Measurements from ENCODE around the gene C3orf70.

Gene C3orf70

DNA sequence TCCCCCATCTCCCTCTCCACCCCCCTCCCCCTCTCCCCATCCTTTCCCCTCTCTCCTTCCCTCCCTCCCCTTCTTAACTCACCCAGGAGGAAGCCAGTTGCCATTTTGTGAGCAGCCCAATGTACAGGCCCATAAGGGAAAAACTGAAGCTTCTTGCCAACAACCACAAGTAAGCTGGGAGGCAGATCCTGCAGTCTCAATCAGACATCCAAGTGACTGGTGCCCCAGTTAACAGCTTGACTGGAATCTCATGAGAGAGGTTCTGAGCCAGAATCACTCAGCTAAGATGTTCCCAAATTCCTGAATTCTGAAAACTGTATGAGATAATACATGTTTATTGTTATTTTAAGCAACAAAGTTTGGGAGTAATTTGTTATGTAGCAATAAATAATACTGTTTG lies 90.7 kb downstream of the C3orf70 start:
- H3K4me3 Mint-ChIP-seq, result no peak overlapping the region
- peaks cover 2% of the 10 kb centered on the region for H3K36me3 Mint-ChIP-seq (ENCODE audit: low read depth)
- no peaks in the 10 kb centered on the region for H3K4me1 Mint-ChIP-seq
- no peaks in the 10 kb centered on the region for H3K27me3 Mint-ChIP-seq
- ATAC-seq (no peak), DNase-seq (no peak)
- H3K27ac Mint-ChIP-seq, result no peak overlapping the region
- peaks cover 42% of the 10 kb centered on the region for H3K9me3 Mint-ChIP-seq

GRCh38 chr3:185060655-185061054 lies 92.2 kb downstream of the C3orf70 start:
- no peak for ATAC-seq
- no peaks in the 10 kb centered on the region for H3K4me1 Mint-ChIP-seq
- DNase-seq, result no peak
- H3K36me3 Mint-ChIP-seq (ENCODE audit: low read depth), result peaks cover 8% of the 10 kb centered on the region
- no peak overlapping the region for H3K27ac Mint-ChIP-seq
- H3K27me3 Mint-ChIP-seq, result no peaks in the 10 kb centered on the region
- peaks cover 52% of the 10 kb centered on the region for H3K9me3 Mint-ChIP-seq
- H3K4me3 Mint-ChIP-seq, result no peak overlapping the region

DNA sequence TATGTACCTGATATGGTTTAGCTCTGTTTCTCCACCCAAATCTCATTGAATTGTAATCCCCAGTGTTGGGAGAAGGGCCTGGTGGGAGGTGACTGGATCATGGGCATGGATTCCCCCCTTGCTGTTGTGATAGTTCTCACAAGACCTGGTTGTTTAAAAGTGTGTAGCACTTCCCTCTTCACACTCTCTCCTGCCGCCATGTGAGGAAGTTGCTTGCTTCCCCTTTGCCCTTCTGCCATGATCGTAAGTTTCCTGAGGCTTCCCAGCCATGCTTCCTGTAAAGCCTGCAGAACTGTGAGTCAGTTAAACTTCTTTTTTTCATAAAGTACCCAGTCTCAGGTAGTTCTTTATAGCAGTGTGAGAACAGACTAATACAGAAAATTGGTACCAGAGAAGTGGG lies 93.1 kb downstream of the C3orf70 start:
- Mint-ChIP-seq H3K9me3 (peaks cover 59% of the 10 kb centered on the region), H3K27me3 (no peaks in the 10 kb centered on the region), H3K4me3 (no peak overlapping the region), H3K27ac (no peak overlapping the region), H3K36me3 (ENCODE audit: low read depth) (peaks cover 14% of the 10 kb centered on the region), H3K4me1 (no peaks in the 10 kb centered on the region)
- no peak for ATAC-seq
- DNase-seq, result no peak

GRCh38 chr3:185058796-185059195 lies 94.1 kb downstream of the C3orf70 start:
- Mint-ChIP-seq H3K27ac (no peak overlapping the region), H3K27me3 (no peaks in the 10 kb centered on the region), H3K4me3 (no peak overlapping the region), H3K9me3 (peaks cover 64% of the 10 kb centered on the region), H3K36me3 (ENCODE audit: low read depth) (peaks cover 24% of the 10 kb centered on the region), H3K4me1 (no peaks in the 10 kb centered on the region)
- no peak for ATAC-seq
- no peak for DNase-seq

DNA sequence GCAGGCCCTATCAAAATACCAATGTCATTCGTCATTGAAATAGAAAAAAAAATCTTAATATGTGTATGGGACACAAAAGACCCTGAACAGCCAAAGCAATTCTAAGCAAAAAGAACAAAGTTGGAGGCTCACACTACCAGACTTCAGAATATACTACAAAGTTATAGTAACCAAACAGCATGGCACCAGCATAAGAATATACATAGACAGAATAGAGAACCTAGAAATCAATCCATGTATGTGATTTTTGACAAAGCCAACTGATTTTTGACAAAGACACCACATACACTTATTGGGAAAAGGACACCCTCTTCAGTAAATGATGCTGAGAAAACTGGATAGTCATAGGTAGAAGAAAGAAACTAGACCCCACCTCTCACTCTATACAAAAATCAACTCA lies 95.0 kb downstream of the C3orf70 start:
- no peaks in the 10 kb centered on the region for H3K4me1 Mint-ChIP-seq
- H3K9me3 Mint-ChIP-seq, result peaks cover 62% of the 10 kb centered on the region
- peaks cover 33% of the 10 kb centered on the region for H3K36me3 Mint-ChIP-seq (ENCODE audit: low read depth)
- no peak for DNase-seq
- no peaks in the 10 kb centered on the region for H3K27me3 Mint-ChIP-seq
- H3K27ac Mint-ChIP-seq, result no peak overlapping the region
- no peak overlapping the region for H3K4me3 Mint-ChIP-seq
- no peak for ATAC-seq

GRCh38 chr3:185056908-185057307 lies 96.0 kb downstream of the C3orf70 start:
- H3K27me3 Mint-ChIP-seq, result no peaks in the 10 kb centered on the region
- H3K27ac Mint-ChIP-seq, result no peak overlapping the region
- peaks cover 43% of the 10 kb centered on the region for H3K36me3 Mint-ChIP-seq (ENCODE audit: low read depth)
- no peak overlapping the region for H3K4me3 Mint-ChIP-seq
- DNase-seq, result no peak
- no peak for ATAC-seq
- H3K4me1 Mint-ChIP-seq, result no peaks in the 10 kb centered on the region
- peaks cover 62% of the 10 kb centered on the region for H3K9me3 Mint-ChIP-seq

GRCh38 chr3:185052631-185053030 lies 100.2 kb downstream of the C3orf70 start:
- no peak overlapping the region for H3K27ac Mint-ChIP-seq
- no peak overlapping the region for H3K4me3 Mint-ChIP-seq
- H3K4me1 Mint-ChIP-seq, result no peaks in the 10 kb centered on the region
- ATAC-seq (no peak), DNase-seq (no peak)
- peaks cover 32% of the 10 kb centered on the region for H3K9me3 Mint-ChIP-seq
- H3K36me3 Mint-ChIP-seq (ENCODE audit: low read depth), result peaks cover 81% of the 10 kb centered on the region
- no peaks in the 10 kb centered on the region for H3K27me3 Mint-ChIP-seq

DNA sequence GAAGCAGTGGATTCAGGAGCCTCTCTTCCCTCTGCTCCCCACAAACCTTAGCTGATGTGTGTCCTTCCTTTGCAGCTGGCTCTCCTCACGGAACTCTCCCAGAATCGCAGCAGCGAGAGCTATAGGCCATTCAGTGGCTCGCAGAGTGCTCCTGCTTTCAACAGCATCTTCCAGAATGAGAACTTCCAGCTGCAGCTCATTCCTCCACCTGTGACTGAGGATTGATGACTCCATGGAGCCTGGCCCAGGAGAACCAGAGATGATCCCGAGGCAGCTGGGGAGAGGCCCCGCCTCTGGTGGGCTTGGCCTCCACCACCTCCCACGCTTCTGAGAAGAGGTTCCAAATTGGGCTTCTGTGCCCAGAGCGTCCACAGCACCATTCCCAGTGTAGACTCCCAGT lies 101.1 kb downstream of the C3orf70 start:
- Mint-ChIP-seq H3K4me3 (no peak overlapping the region), H3K27me3 (no peaks in the 10 kb centered on the region), H3K27ac (no peak overlapping the region), H3K36me3 (ENCODE audit: low read depth) (peaks cover 86% of the 10 kb centered on the region), H3K4me1 (no peaks in the 10 kb centered on the region), H3K9me3 (peaks cover 25% of the 10 kb centered on the region)
- DNase-seq (no peak), ATAC-seq (no peak)

- no peak for DNase-seq
- Mint-ChIP-seq H3K27me3 (no peaks in the 10 kb centered on the region), H3K9me3 (peaks cover 12% of the 10 kb centered on the region), H3K4me1 (no peaks in the 10 kb centered on the region), H3K27ac (no peak overlapping the region), H3K4me3 (no peak overlapping the region), H3K36me3 (ENCODE audit: low read depth) (peaks cover 76% of the 10 kb centered on the region)
- no peak for ATAC-seq
These were observed 103.2 kb downstream of the C3orf70 start for GRCh38 chr3:185049710-185050109.

DNA sequence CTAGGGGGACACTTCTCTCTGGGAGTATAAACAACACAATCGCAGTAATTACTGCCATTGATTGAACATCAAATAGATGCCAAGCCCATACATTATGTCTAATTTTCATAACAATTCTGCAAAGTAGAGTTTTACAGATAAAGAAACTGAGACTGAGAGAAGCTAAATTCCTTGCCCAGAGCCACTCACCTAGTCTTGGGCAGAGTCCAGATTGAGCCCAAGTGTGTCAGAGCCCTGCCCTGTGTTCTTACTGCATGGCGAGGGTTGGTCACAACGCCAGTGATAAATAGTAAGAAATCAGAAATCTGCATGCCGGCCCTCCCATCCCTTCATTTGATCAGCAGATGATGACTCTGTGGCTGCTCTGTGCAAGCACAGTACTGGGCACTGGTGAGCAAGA lies 106.3 kb downstream of the C3orf70 start:
- H3K36me3 Mint-ChIP-seq (ENCODE audit: low read depth), result peaks cover 50% of the 10 kb centered on the region

GRCh38 chr3:185046164-185046515 lies 106.7 kb downstream of the C3orf70 start:
- peaks cover 45% of the 10 kb centered on the region for H3K36me3 Mint-ChIP-seq (ENCODE audit: low read depth)
- no peaks in the 10 kb centered on the region for H3K9me3 Mint-ChIP-seq
- H3K27me3 Mint-ChIP-seq, result no peaks in the 10 kb centered on the region
- DNase-seq, result no peak
- H3K4me1 Mint-ChIP-seq, result no peaks in the 10 kb centered on the region
- no peak for ATAC-seq
- no peak overlapping the region for H3K27ac Mint-ChIP-seq
- no peak overlapping the region for H3K4me3 Mint-ChIP-seq

More for the DNA sequence above, 106.3 kb downstream of the C3orf70 start:
- H3K27me3 Mint-ChIP-seq, result no peaks in the 10 kb centered on the region
- H3K4me1 Mint-ChIP-seq, result no peaks in the 10 kb centered on the region
- H3K27ac Mint-ChIP-seq, result no peak overlapping the region
- ATAC-seq (no peak), DNase-seq (no peak)
- H3K4me3 Mint-ChIP-seq, result no peak overlapping the region
- no peaks in the 10 kb centered on the region for H3K9me3 Mint-ChIP-seq

GRCh38 chr3:185042312-185043050 lies 110.4 kb downstream of the C3orf70 start:
- no peak for ATAC-seq
- H3K4me1 Mint-ChIP-seq, result no peaks in the 10 kb centered on the region
- H3K36me3 Mint-ChIP-seq (ENCODE audit: low read depth), result peaks cover 26% of the 10 kb centered on the region
- H3K9me3 Mint-ChIP-seq, result peaks cover 13% of the 10 kb centered on the region
- DNase-seq, result no peak
- no peak overlapping the region for H3K27ac Mint-ChIP-seq
- H3K4me3 Mint-ChIP-seq, result no peak overlapping the region
- H3K27me3 Mint-ChIP-seq, result no peaks in the 10 kb centered on the region

DNA sequence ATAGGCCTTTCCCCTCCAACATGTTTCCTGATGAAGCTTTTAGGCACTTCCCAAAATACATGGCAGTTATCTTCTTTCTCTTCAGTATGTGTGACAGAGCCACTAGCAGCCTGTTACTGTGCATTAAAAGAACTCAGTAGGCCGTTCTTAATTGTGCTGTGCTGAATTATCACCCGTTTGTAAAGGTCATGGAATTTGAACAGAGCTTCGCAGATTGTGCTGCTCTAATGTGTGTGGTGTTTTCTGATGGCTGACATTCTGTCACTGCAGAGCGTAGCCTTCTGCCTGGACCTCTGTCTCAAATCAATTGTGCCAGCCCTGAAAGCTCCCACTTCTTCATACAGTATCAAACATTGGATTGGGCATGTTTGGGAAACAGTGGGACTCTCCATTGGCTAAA lies 111.3 kb downstream of the C3orf70 start:
- Mint-ChIP-seq H3K27ac (no peak overlapping the region), H3K4me3 (no peak overlapping the region), H3K4me1 (no peaks in the 10 kb centered on the region), H3K36me3 (ENCODE audit: low read depth) (peaks cover 25% of the 10 kb centered on the region), H3K9me3 (peaks cover 20% of the 10 kb centered on the region), H3K27me3 (no peaks in the 10 kb centered on the region)
- ATAC-seq (no peak), DNase-seq (no peak)

GRCh38 chr3:185040425-185040824 lies 112.4 kb downstream of the C3orf70 start:
- H3K4me3 Mint-ChIP-seq, result no peak overlapping the region
- peaks cover 32% of the 10 kb centered on the region for H3K36me3 Mint-ChIP-seq (ENCODE audit: low read depth)
- H3K4me1 Mint-ChIP-seq, result no peaks in the 10 kb centered on the region
- no peak overlapping the region for H3K27ac Mint-ChIP-seq
- H3K9me3 Mint-ChIP-seq, result peaks cover 29% of the 10 kb centered on the region
- ATAC-seq (no peak), DNase-seq (no peak)
- no peaks in the 10 kb centered on the region for H3K27me3 Mint-ChIP-seq

DNA sequence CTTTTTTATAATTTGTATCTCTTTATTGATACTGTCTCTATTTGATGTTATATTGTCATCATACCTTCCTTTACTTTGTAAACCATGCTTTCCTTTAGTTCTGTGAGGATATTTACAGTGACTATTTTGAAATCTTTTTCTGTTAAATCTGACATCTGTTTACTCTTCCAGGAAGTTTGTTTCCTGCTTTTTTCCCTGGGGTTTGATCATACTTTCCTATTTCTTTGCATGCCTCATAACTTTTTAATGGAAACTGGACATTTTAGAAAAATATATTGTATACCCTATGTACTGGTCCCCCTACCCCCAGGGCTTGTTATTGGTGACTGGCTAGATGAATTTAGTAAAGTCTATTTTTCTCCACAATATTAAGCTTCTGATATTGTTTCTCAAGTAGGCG lies 115.1 kb downstream of the C3orf70 start:
- ATAC-seq, result no peak
- Mint-ChIP-seq H3K27ac (no peak overlapping the region), H3K4me1 (no peaks in the 10 kb centered on the region), H3K36me3 (ENCODE audit: low read depth) (peaks cover 57% of the 10 kb centered on the region), H3K9me3 (peaks cover 44% of the 10 kb centered on the region), H3K27me3 (no peaks in the 10 kb centered on the region), H3K4me3 (no peak overlapping the region)
- no peak for DNase-seq

DNA sequence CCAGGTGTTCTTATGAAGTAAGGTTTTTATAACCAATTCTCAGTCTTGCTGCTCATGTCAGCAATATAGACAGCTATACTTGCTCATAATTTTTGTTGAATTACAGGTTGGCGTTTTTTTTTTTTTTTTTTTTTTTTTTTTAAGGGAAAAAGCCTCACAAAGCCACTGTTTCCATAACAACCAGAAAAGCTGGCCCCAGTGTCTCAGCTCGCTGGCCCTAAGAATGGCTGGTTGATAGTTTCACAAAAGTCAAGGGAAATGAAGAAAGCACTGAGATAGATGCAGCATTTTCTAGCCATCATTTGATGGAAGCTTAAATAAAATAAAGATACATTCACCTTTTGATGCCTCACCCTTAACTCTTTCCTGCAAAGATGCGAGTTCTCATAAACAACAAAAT lies 121.9 kb downstream of the C3orf70 start:
- H3K9me3 Mint-ChIP-seq, result peaks cover 28% of the 10 kb centered on the region

More for the DNA sequence above, 121.9 kb downstream of the C3orf70 start:
- no peak overlapping the region for H3K27ac Mint-ChIP-seq
- H3K36me3 Mint-ChIP-seq (ENCODE audit: low read depth), result peaks cover 66% of the 10 kb centered on the region
- DNase-seq, result no peak
- H3K27me3 Mint-ChIP-seq, result no peaks in the 10 kb centered on the region
- ATAC-seq, result no peak
- H3K4me3 Mint-ChIP-seq, result no peak overlapping the region
- H3K4me1 Mint-ChIP-seq, result no peaks in the 10 kb centered on the region
